Nephron progenitor cell (in vitro differentiated cells): ENCODE measurements around the gene TRAPPC2.

Experiments
- DNase-seq: peaks from one replicate; pipeline ENCODE4 v3.0.0; 2021
- H3K27ac Mint-ChIP-seq: 2 replicates; pipeline ENCODE4 v1.8.0; 2021; ENCODE audit warnings: mild to moderate bottlenecking, moderate library complexity, mixed read lengths
- H3K27me3 Mint-ChIP-seq: 2 replicates; pipeline ENCODE4 v1.8.0; 2021; ENCODE audit warnings: mild to moderate bottlenecking, low read depth, mixed read lengths; ENCODE audit not compliant: poor library complexity
- H3K36me3 Mint-ChIP-seq: 2 replicates; pipeline ENCODE4 v1.8.0; 2021; ENCODE audit warnings: low read depth, mixed read lengths
- H3K4me1 Mint-ChIP-seq: 2 replicates; pipeline ENCODE4 v1.8.0; 2021; ENCODE audit warnings: mixed read lengths
- H3K4me3 Mint-ChIP-seq: 2 replicates; pipeline ENCODE4 v1.8.0; 2021; ENCODE audit warnings: mild to moderate bottlenecking, moderate library complexity, mixed read lengths
- H3K9me3 Mint-ChIP-seq: 2 replicates; pipeline ENCODE4 v1.8.0; 2021; ENCODE audit warnings: mild to moderate bottlenecking, moderate library complexity, mixed read lengths
- TF ChIP-seq, protein P1 (sequence below): fragments of 200-600 bp; sonication (generic); IDR thresholded peaks from 2 replicates; pipeline ENCODE4 v1.5.0; 2021; ENCODE audit warnings: antibody characterized with exemption

TRAPPC2 gene

DNA sequence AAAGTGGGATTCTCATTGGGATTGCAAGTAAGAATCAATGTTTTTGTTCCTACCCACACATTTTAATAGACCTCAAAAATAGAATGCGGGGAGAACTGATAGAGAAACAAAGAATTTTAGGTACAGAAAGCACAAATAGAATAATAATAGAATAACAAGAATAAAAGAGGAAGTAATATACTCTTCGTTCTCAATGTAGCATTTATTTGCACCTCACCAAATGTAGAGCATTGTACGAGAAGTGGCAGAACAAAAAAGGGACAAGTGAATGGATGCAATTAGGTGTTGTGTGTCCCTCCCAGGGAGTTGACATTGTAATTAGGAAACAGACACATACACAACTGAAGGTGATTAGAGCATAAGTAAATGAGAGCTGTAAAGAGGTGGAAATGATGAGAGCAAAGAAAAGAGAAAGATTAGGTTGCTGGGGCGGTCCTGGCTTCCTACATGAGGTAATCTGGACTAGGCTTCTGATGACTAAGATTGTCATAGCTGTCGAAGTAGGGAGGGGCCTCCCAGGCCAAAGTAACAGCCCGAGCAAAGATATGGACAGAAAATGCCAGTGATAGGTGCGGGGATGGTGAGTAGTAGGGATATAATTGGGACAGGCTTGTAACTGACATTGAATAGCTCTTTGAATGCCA is 35.1 kb downstream of the TRAPPC2 start:
- no peak for DNase-seq

GRCh38 chrX:13698432-13698831 is 36.0 kb downstream of the TRAPPC2 start:
- no peaks in the 10 kb centered on the region for H3K27me3 Mint-ChIP-seq
- DNase-seq: no peak

More for the DNA sequence above, 35.1 kb downstream of the TRAPPC2 start:
- no peak overlapping the region for H3K27ac Mint-ChIP-seq
- peaks cover 28% of the 10 kb centered on the region for H3K9me3 Mint-ChIP-seq
- H3K27me3 Mint-ChIP-seq: no peaks in the 10 kb centered on the region
- TF ChIP-seq, protein P1, sequence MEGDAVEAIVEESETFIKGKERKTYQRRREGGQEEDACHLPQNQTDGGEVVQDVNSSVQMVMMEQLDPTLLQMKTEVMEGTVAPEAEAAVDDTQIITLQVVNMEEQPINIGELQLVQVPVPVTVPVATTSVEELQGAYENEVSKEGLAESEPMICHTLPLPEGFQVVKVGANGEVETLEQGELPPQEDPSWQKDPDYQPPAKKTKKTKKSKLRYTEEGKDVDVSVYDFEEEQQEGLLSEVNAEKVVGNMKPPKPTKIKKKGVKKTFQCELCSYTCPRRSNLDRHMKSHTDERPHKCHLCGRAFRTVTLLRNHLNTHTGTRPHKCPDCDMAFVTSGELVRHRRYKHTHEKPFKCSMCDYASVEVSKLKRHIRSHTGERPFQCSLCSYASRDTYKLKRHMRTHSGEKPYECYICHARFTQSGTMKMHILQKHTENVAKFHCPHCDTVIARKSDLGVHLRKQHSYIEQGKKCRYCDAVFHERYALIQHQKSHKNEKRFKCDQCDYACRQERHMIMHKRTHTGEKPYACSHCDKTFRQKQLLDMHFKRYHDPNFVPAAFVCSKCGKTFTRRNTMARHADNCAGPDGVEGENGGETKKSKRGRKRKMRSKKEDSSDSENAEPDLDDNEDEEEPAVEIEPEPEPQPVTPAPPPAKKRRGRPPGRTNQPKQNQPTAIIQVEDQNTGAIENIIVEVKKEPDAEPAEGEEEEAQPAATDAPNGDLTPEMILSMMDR: no peak
- no peak overlapping the region for H3K4me3 Mint-ChIP-seq
- H3K4me1 Mint-ChIP-seq: peaks cover 19% of the 10 kb centered on the region
- peaks cover 32% of the 10 kb centered on the region for H3K36me3 Mint-ChIP-seq

DNA sequence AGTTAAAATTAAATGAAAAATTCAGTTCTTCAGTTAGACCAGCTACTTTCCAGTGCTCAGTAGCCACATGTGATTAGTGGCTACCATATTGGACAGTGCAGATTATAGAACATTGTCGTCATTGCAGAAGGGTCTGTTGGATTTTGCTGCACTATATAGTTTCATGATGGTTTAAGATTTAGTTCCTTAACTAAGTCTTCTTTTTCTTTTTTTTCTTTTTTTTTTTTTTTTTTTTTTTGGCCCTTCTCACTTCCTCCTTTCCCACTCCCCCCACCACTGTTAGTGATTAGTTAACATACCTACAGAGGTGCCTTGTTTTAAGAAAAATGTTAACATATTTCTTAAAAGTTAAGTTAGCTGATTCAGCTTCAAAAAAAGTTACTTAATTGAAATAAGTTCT is 36.4 kb downstream of the TRAPPC2 start:
- Mint-ChIP-seq H3K27ac (no peak overlapping the region), H3K4me1 (peaks cover 28% of the 10 kb centered on the region), H3K27me3 (no peaks in the 10 kb centered on the region), H3K36me3 (peaks cover 25% of the 10 kb centered on the region), H3K4me3 (no peak overlapping the region), H3K9me3 (peaks cover 27% of the 10 kb centered on the region)
- TF ChIP-seq, protein P1: no peak
- DNase-seq: no peak

More at GRCh38 chrX:13698432-13698831, 36.0 kb downstream of the TRAPPC2 start:
- H3K36me3 Mint-ChIP-seq: peaks cover 25% of the 10 kb centered on the region
- no peak overlapping the region for H3K27ac Mint-ChIP-seq
- TF ChIP-seq, protein P1: no peak
- H3K9me3 Mint-ChIP-seq: peaks cover 24% of the 10 kb centered on the region
- H3K4me3 Mint-ChIP-seq: no peak overlapping the region
- H3K4me1 Mint-ChIP-seq: peaks cover 23% of the 10 kb centered on the region

GRCh38 chrX:13697455-13697854 is 37.0 kb downstream of the TRAPPC2 start:
- TF ChIP-seq, protein P1: no peak
- Mint-ChIP-seq H3K9me3 (peaks cover 27% of the 10 kb centered on the region), H3K4me1 (peaks cover 33% of the 10 kb centered on the region), H3K27me3 (no peaks in the 10 kb centered on the region), H3K4me3 (no peak overlapping the region), H3K36me3 (peaks cover 25% of the 10 kb centered on the region), H3K27ac (no peak overlapping the region)
- DNase-seq: no peak

GRCh38 chrX:13695601-13696115 is 38.8 kb downstream of the TRAPPC2 start:
- Mint-ChIP-seq H3K9me3 (peaks cover 23% of the 10 kb centered on the region), H3K4me1 (peaks cover 43% of the 10 kb centered on the region), H3K27me3 (no peaks in the 10 kb centered on the region), H3K4me3 (no peak overlapping the region), H3K27ac (no peak overlapping the region), H3K36me3 (peaks cover 22% of the 10 kb centered on the region)
- DNase-seq: no peak
- TF ChIP-seq, protein P1: no peak

DNA sequence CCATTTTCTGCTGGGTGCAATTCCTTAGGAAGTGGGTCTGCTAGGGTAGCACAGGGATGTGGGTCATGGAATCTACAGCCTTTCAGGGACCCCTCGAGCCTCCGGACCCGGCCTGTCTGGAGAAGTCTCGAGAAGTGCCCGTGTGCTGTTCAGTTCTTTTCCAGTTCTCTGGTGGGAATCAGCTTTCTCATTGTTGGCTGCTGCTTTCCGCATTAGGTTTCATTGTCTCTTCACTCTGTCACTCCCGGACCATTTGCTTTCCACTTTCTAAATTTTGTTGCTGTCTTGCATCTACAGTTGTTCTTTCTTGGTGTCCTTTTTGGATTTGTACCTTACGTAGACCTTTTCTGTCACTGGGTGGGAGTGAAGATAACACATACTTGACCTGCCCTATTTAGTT is 39.4 kb downstream of the TRAPPC2 start:
- H3K27me3 Mint-ChIP-seq: no peaks in the 10 kb centered on the region
- H3K4me1 Mint-ChIP-seq: peaks cover 49% of the 10 kb centered on the region
- DNase-seq: no peak
- H3K4me3 Mint-ChIP-seq: no peak overlapping the region
- H3K36me3 Mint-ChIP-seq: peaks cover 20% of the 10 kb centered on the region
- H3K27ac Mint-ChIP-seq: no peak overlapping the region
- H3K9me3 Mint-ChIP-seq: peaks cover 26% of the 10 kb centered on the region
- TF ChIP-seq, protein P1: no peak
